Kidney capillary endothelial cell (primary cell): ENCODE data around the gene UBTF.

Experiments used
- DNase-seq: peaks from one replicate; pipeline ENCODE4 v3.0.0-alpha.2; 2018; ENCODE audit warnings: low spot score

UBTF gene

GRCh38 chr17:44219616-44220212 lies at the start of gene UBTF:
Gene UBTF (minus strand): TSS chr17:44219675. CDS start chr17:44218229, 1,446 bp downstream.
- peak; percentile 44 for DNase-seq

GRCh38 chr17:44268709-44269534 lies 49.4 kb upstream of the UBTF start:
- no peak for DNase-seq

- DNase-seq, result no peak
These were observed 48.5 kb upstream of the UBTF start, which contains the start of gene SLC4A1 for GRCh38 chr17:44267818-44268490. Gene SLC4A1 (minus strand): TSS chr17:44268135. CDS start chr17:44262866, 5,269 bp downstream.

GRCh38 chr17:44267165-44267455 lies 47.6 kb upstream of the UBTF start:
- no peak for DNase-seq

GRCh38 chr17:44266402-44267164 lies 47.1 kb upstream of the UBTF start:
- DNase-seq, result no peak

- DNase-seq, result no peak
These were observed 43.9 kb upstream of the UBTF start for GRCh38 chr17:44263345-44263902.

- no peak for DNase-seq
These were observed 43.3 kb upstream of the UBTF start for GRCh38 chr17:44262654-44263225.

GRCh38 chr17:44260296-44260695 lies 40.8 kb upstream of the UBTF start:
- DNase-seq, result no peak

- DNase-seq, result no peak
These were observed 39.4 kb upstream of the UBTF start for GRCh38 chr17:44258811-44259351.

GRCh38 chr17:44257815-44258760 lies 38.6 kb upstream of the UBTF start:
- no peak for DNase-seq

GRCh38 chr17:44256671-44257070 lies 37.2 kb upstream of the UBTF start:
- no peak for DNase-seq

- DNase-seq, result no peak
These were observed 36.4 kb upstream of the UBTF start for GRCh38 chr17:44255915-44256314.

- DNase-seq, result no peak
These were observed 35.1 kb upstream of the UBTF start for GRCh38 chr17:44254361-44255095.

GRCh38 chr17:44253006-44253405 lies 33.5 kb upstream of the UBTF start:
- no peak for DNase-seq

GRCh38 chr17:44251062-44251461 lies 31.6 kb upstream of the UBTF start:
- DNase-seq, result no peak

- DNase-seq, result no peak
These were observed 30.2 kb upstream of the UBTF start for GRCh38 chr17:44249501-44250246.

GRCh38 chr17:44247876-44248736 lies 28.6 kb upstream of the UBTF start:
- no peak for DNase-seq

- no peak for DNase-seq
These were observed 28.0 kb upstream of the UBTF start for GRCh38 chr17:44247440-44247841.
